GM19395 (cell line): ENCODE measurements around the gene SHC1.

Source experiments
- ATAC-seq: cut with Tn5 transposase; IDR thresholded peaks from one replicate; pipeline ENCODE4 v1.9.1; 2021; ENCODE audit warnings: mild to moderate bottlenecking, moderate library complexity; ENCODE audit not compliant: unreplicated experiment

SHC1 gene

GRCh38 chr1:154970631-154971340, at the start of gene SHC1:
Gene SHC1, minus strand, starts transcription at chr1:154970747. Its CDS starts 221 bp downstream, at chr1:154970526.
- peak; percentile 42 for ATAC-seq

- ATAC-seq, result no peak
Measured at GRCh38 chr1:155019377-155020245, 49.1 kb upstream of the SHC1 start.

GRCh38 chr1:155018617-155019348, 48.2 kb upstream of the SHC1 start:
- ATAC-seq, result no peak

GRCh38 chr1:155017946-155018316, 47.4 kb upstream of the SHC1 start:
- peak; percentile 18 for ATAC-seq

GRCh38 chr1:155017041-155017945, 46.7 kb upstream of the SHC1 start:
- ATAC-seq, result peak; percentile 76

- no peak for ATAC-seq
Measured at GRCh38 chr1:155016231-155016831, 45.8 kb upstream of the SHC1 start.

GRCh38 chr1:155015527-155016230, 45.1 kb upstream of the SHC1 start:
- ATAC-seq, result no peak

- ATAC-seq, result no peak
Measured at GRCh38 chr1:155014709-155015508, 44.4 kb upstream of the SHC1 start.

GRCh38 chr1:155013632-155014031, 43.1 kb upstream of the SHC1 start:
- ATAC-seq, result no peak

GRCh38 chr1:155012776-155013602, 42.4 kb upstream of the SHC1 start:
- no peak for ATAC-seq

- no peak for ATAC-seq
Measured at GRCh38 chr1:155012026-155012546, 41.5 kb upstream of the SHC1 start.

GRCh38 chr1:155011437-155012025, 41.0 kb upstream of the SHC1 start:
- ATAC-seq, result no peak

- ATAC-seq, result no peak
Measured at GRCh38 chr1:155011004-155011416, 40.5 kb upstream of the SHC1 start.

GRCh38 chr1:155010211-155010918, 39.8 kb upstream of the SHC1 start:
- ATAC-seq, result no peak

- ATAC-seq, result no peak
Measured at GRCh38 chr1:155009742-155010141, 39.2 kb upstream of the SHC1 start.

GRCh38 chr1:155009221-155009711, 38.7 kb upstream of the SHC1 start:
- no peak for ATAC-seq
